Islet of Langerhans (tissue), 1 donor: ENCODE results near the gene THADA.
"Not testable (repeated sequence)": the region's sequence is repeated elsewhere in the genome, so short reads cannot be mapped to it uniquely, and the experiment has no call there.

Source experiments
- FAIRE-seq: peaks from one replicate; lab custom pipeline; 2011; peaks lifted over from hg19 to GRCh38; lab: Jason Lieb, UNC

Gene THADA

GRCh38 chr2:43206602-43207001 is 389.2 kb downstream of the THADA start:
- FAIRE-seq, result no peak

- FAIRE-seq, result no peak
These were observed 392.5 kb downstream of the THADA start for GRCh38 chr2:43203373-43203772.

- FAIRE-seq, result no peak
These were observed 393.5 kb downstream of the THADA start for GRCh38 chr2:43202289-43202688.

- no peak for FAIRE-seq
These were observed 394.3 kb downstream of the THADA start for GRCh38 chr2:43201497-43201896.

- no peak for FAIRE-seq
These were observed 394.8 kb downstream of the THADA start for GRCh38 chr2:43201016-43201415.

- no peak for FAIRE-seq
These were observed 396.0 kb downstream of the THADA start for GRCh38 chr2:43199492-43200488.

GRCh38 chr2:43198263-43198662 is 397.6 kb downstream of the THADA start:
- FAIRE-seq, result no peak

GRCh38 chr2:43197588-43197896 is 398.3 kb downstream of the THADA start:
- no peak for FAIRE-seq

GRCh38 chr2:43196768-43197587 is 398.9 kb downstream of the THADA start:
- FAIRE-seq, result no peak

GRCh38 chr2:43194121-43194869 is 401.5 kb downstream of the THADA start:
- FAIRE-seq, result no peak

- no peak for FAIRE-seq
These were observed 402.2 kb downstream of the THADA start for GRCh38 chr2:43193652-43194120.

GRCh38 chr2:43192744-43193651 is 402.8 kb downstream of the THADA start:
- FAIRE-seq, result no peak

- FAIRE-seq, result no peak
These were observed 403.8 kb downstream of the THADA start for GRCh38 chr2:43191947-43192516.

- no peak for FAIRE-seq
These were observed 405.4 kb downstream of the THADA start for GRCh38 chr2:43190311-43191052.

GRCh38 chr2:43189861-43190260 is 406.0 kb downstream of the THADA start:
- not testable (repeated sequence) for FAIRE-seq

GRCh38 chr2:43188561-43189386 is 407.1 kb downstream of the THADA start:
- no peak for FAIRE-seq

- no peak for FAIRE-seq
These were observed 409.0 kb downstream of the THADA start for GRCh38 chr2:43186679-43187374.

GRCh38 chr2:43186321-43186678 is 409.5 kb downstream of the THADA start:
- no peak for FAIRE-seq

GRCh38 chr2:43185146-43185545 is 410.7 kb downstream of the THADA start:
- no peak for FAIRE-seq
